Activated T-cell treated with anti-CD3 and anti-CD28 coated beads for 4 hours (primary cell): ENCODE measurements around the gene PLEKHA7.

Experiments used
- DNase-seq: peaks from one replicate; pipeline ENCODE4 v3.0.0-alpha.2; 2020

Gene PLEKHA7

DNA sequence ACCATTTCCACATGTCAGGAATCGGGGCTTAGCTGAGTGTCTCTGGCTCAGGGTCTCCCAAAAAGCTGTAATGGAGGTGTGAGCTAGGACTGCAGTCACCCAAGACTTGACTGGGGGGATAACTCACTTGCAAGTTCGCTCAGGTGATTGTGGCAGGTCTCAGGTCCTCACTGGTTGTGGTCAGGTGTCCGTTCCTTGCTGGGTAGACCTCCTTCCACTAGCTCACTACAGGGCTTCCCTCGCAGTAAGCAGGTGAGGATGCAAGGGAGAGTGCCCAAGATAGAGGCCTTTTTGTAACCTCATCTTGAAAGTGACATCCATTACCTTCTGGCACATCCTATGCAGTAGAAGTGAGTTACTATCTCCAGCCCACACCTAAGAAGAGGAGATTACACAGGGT is 246.3 kb downstream of the PLEKHA7 start:
- no peak for DNase-seq

DNA sequence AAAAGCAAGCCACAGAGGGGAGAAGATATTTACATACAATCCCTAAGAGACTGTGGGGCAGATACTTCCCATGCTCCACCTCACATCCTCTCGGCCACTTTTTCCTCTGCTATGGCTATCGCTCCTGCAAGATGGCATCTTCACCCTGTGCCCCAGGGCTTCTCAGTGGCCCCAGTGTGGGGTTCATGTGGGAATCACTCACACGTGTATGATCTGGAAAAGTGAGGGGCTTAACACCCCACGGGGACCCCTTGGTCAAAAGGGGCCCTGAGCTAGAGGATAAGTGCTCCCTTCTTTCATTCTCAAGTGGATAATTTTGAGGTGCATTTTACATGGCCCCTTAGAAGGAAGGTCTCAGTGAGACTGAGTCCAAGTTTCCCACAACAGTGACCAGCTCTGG is 247.1 kb downstream of the PLEKHA7 start:
- DNase-seq, result no peak

DNA sequence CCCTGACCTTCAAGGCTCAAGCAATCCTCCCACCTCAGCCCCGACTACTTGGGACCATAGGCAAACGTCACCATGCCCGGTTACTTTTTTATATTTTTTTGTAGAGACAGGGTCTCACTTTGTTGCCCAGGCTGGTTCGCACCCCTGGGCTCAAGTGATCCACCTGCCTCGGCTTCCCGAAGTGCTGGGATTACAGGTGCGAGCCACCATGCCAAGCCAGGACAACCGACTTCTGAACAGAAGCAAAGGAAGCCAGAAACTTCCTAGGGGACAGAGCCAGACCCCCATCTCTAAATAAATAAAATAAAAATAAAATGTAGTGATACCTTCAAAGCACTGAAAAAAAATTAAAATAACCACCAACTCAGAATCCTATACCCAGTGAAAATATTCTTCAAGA is 249.3 kb downstream of the PLEKHA7 start:
- DNase-seq, result no peak

DNA sequence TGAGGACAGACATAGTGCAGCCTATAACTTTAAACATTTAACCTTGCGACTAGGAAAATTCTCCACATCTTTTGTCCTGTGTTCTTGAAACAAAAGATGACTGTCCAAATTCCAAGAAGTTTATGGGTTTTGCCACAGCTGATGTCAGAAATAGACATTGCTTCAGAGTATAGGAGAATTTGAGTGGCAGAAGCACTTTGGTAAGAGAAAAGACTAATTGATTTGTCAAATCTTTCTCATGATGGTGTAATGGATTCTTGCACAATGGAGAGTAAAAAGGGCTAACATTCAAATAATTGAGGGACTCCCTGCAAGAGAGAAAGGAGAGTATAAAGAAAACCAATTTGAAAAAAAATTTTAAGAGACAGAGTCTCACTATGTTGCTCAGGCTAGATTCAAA is 250.5 kb downstream of the PLEKHA7 start:
- DNase-seq, result no peak

DNA sequence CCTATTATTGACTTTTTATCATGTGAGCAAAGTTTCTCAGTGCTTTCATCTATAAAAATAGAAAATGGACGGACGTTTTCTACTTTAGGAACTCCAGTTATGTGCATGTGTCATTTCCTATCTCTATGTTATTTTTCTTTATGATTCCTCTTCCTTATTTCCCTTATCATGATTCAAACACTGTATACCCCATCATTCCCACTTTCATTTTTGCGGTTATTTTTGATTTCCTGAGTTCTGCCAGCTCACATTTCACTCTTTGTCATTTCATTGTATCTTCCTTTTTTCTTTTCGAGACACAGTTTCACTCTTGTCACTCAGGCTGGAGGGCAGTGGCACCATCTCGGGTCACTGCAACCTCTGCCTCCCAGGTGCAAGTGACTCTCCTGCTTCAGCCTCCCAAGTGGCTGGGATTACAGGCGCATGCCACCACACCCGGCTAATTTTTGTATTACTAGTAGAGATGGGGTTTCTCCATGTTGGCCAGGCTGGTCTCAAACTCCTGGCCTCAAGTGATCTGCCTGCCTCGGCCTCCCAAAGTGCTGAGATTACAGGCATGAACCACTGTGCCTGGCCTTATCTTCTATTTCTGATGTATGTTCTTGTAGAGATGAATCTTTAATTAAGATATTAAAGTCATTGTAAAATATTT is 254.2 kb downstream of the PLEKHA7 start:
- no peak for DNase-seq

DNA sequence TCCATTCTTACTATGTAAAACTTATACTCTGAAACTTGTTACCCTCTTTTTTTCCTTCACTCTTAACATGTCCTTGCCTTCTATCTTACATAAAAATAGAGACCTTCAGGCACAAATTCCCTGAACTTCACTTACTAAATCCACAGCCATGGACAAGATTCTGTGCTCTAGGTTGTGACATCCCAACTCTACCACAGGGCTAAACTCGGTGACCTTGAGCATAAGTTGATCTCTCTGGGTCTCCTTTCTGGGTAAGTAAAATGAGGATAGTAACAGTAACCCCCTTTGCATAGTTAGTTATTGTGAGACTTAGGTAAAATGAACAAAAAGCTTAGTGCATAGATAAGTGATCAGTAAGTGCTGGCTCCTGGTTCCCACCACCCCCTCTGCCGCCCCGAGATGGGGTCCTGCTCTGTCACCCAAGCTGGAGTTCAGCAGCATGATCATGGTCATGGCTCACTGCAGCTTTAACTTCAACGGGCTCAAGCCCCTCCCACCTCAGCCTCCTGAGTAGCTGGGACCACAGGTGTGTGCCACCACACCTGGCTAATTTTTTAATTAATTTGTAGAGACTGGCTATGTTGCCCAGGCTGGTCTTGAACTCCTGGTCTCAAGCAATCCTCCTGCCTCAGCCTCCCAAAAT is 255.7 kb downstream of the PLEKHA7 start:
- DNase-seq, result no peak

DNA sequence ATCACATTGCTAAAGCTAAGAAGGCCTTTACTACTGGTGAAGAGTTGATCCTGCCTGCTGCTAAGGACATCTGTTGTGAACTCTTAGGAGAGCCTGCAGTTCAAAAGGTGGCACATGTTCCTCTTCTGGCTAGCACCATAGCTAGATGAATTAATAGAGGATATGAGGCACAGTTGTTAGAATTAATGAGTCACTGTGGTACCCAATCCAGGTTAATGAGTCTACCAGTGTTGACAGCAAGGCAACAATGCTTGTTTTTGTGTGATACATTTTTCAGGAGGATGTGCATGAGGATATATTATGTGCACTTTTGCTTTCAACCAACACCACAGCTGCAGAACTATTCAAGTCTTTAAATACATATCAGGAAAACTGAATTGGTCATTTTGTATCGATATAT is 263.8 kb downstream of the PLEKHA7 start:
- no peak for DNase-seq

DNA sequence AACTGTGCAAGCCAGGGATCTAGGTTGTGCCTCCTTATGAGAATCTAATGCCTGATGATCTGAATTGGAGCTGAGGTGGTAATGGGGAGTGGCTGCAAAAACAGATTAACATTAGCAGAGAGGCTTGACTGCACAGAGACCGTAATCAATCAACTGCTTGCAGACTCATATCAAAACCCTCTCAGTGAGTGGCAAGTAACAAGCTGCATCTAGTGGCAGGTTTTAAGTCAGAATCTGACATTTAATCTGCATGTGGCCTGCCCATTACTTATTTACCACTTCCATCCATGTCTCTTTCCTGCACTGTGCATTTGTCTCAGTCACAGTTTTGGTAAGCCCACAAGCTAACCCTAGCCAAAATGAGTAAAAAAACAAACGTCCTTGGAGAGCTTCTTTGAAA is 264.5 kb downstream of the PLEKHA7 start:
- DNase-seq, result no peak

DNA sequence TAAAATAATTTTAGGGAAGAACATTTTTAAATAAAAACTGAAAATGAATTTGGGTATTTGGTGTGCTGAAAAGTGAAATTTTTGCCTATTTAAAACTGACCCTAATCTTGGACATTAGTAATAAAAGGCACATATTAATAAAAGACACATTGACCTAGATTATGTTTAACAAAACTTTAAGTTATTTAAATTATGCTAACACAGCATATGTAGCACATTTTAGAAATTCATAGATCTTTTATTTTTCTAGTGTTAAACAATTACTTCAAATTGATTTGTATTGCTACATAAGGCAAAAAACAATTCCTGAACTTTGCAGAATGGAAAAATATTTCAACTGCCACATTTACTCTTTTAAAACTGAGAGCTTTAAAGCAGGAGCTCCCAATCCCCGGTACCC is 265.1 kb downstream of the PLEKHA7 start:
- DNase-seq, result no peak

DNA sequence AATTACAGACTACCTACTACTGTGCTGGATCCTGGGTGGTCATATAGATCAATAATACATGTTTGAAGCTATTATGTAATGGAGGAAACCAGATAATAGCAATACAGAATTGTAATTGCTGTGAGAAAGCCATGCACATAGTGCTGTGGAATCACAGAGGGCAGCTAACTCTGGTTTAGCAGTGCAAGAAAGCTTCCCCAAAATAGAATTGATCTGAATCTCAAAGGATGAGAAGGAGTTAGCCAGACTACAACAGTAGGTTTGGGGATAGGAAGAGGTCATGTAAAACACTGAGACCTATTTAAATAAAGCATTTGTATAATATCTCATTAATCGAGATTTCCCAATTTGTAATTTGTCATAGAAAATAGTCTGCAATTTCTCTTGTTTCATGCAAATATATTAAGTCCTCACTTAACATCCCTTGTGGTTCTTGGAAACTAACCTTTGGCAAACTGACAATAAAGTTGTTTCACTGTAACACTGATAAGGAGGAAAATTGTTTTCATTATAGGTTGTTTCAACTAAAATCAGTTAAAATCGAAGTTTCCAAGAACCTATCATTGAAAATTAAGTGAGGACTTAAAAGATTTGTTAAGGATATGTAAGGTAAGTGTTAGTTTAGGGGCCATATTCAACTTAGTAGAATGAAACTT is 268.1 kb downstream of the PLEKHA7 start:
- no peak for DNase-seq

DNA sequence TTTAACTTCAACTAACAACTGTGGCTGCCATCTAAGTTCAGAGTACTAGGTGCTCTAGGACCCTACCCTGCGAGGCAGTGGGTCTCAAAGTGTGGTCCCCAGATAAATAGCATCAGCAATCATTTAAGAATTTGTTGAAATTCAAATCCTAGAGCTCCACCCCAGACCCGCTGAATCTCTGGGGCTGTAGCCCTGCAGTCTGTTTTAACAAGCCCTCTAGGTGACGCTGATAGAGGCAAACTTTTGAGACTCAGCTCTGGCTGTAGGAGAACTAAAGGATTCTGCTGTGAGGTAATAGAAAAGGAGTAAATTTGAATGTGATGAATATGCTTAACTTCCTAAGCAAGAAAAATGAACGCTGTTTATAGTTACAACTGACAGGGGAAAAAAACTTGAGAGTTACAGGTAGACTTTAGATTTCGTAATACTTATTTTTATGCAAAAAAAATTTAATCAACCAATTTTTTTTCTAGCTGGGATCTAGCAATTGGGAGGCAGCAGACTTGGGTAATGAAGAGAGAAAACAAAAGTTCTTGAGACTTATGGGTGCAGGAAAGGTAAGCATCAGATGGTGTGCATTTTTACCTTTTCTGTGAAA is 270.0 kb downstream of the PLEKHA7 start:
- DNase-seq, result no peak

DNA sequence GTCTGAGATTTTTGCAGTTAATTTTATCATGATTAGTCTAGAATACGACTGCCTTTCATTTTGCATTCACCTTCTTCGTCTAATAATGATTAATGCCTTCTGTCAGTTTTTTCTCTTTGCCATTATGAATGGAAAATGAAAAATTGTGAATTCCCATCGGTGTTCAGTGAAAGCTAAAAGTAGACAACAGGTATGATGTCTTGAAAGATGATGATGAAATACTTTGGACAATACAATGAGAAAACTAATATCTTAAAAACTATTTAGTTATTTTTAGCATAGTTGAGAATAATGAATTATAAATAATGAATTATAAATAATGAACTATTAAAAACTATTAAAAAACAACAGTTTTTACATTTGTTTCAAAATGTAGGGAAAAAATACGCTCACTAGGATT is 270.7 kb downstream of the PLEKHA7 start:
- DNase-seq, result no peak

DNA sequence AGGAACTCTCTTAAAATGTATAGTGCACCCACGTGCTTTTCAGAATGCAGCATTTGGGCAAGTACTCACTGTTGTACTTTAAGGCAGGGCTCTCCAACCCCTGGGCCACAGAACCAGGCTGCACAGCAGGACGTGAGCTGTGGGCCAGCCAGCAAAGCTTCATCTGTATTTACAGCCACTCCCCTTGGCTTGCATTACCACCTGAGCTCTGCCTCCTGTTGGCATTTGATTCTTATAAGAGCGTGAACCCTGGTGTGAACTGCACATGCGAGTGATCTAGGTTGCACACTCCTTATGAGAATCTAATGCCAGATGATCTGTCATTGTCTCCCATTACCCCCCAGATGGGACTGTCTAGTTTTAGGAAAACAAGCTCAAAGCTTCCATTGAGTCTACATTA is 272.7 kb downstream of the PLEKHA7 start:
- DNase-seq, result no peak

DNA sequence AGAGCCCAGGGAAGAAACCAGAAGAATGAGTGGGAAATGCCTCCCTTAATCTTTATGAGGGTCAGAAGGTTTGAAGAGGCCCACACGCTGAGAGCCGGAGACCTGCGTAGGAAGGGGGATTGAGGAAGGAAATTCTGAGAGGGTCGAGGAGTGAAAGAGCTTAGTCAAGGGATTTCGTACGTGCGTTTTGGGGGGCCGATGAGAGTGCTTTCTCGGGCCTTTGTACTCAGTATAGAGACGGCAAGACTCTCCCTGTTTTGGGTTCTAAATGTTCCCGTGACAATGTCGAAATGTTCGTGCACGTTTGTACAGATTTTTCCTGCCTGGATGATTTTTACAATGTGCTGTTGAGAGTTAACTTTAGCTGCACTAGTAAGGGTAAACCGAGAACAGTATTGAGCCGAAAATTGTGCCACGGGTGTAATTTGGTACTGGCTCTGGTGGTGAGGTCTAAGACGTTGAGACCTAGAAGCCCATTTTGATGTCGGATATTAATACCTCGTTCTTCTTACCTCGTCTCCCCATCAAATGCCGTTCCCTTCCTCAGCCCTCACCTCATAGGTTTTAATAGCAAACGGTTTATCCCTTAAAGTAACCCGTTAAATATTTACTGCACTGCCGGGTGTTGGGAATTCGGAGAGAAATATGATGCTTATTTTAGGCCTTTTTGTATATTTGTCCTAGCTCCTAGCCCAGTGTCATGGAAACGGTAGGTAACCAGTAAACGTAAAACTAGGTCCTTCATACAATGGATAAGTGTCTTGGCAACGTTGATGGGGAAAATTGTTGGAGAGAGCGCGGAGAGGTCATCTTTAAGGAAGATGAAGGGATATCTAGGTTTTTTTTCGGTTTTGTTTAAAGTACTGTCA is 275.0 kb downstream of the PLEKHA7 start:
- DNase-seq, result no peak

DNA sequence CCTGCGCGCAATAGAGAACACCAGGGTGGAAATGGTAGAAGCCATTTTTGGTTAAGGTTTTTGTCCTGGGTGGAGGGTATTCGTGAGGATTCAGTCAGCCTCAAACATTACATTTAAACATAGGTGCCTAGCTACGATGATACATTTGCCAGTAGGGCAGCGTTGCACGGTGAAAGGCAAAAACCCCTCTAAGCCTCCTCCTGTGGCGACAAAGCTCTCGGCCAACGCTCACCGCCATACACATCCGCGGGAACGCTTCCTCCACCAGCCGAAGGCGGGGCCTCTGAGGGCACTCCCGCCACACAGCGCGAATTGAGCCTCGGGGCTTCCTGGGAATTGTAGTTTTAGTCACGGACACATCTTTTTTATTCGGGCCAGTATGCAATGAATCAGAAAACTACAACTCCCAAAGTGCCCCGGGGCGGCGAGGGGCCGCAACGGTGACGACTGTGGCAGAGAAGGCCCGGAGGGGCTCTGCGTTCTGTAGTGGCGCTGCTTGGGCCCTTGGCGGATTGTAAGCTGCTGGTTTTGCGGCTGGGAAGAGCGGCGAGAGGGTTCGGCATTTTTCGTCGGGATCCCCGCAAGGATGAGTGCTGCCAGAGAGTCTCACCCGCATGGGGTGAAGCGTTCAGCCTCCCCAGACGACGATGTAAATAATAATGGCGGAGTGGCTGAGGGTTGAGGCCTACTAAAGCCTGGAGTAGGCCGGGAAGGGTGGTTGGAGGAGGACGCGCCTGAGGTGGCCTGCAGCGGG is 275.8 kb downstream of the PLEKHA7 start, which contains the start of gene C11orf58:
TSS of gene C11orf58 (plus strand) at position 455 of the 754 bp plus-strand sequence. CDS start at position 587, 132 bp downstream.
- DNase-seq, result peak; percentile 92

DNA sequence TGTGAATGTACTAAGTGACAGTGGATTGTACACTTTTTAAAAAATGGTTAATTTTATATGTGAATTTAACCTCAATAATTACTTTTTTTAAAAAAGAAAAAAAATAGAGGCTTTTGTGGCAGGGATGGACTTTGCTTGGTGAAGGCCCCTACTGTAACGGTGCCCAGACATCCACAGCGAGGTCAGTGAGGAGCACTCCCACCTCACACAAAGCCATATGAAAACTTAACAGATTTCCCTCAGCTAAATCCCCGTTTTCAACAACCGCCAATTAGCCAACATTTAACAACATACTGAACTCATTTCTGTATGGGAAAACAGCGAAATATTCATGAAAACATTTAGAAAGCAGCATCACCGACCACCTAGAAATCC is 276.4 kb downstream of the PLEKHA7 start:
- DNase-seq, result no peak
